ENCODE data around the gene THAP4. TPM values are rescaled to one million over a fixed set of nuclear protein-coding genes. Genes with fewer than 3 reads are reported as not detected.

Gene THAP4
- total RNA-seq, 1 donor from 2014 or later = 61.0 TPM

DNA sequence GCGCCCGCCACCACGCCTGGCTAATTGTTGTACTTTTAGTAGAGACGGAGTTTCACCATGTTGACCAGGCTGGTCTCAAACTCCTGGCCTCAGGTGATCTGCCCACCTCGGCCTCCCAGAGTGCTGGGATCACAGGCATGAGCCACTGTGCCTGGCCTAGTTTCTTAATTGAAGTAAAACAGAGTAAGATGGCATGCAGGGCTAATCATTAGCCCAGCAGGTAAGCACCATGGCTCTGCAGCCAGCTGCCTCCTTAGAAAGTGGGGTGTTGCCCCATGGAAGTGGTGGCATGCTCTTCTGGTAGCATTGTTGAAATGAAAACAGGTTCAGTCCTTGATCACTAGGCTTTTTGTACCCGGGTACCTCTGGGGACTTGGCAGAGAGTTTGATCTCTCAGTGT is 13.0 kb upstream of the THAP4 start:
- Mint-ChIP-seq H3K9me3 (ENCODE audit: low read depth) (no peaks in the 10 kb centered on the region), H3K36me3 (ENCODE audit: insufficient read depth) (peaks cover 4% of the 10 kb centered on the region), H3K4me1 (ENCODE audit: low read depth) (no peaks in the 10 kb centered on the region), H3K4me3 (ENCODE audit: low read depth) (no peak overlapping the region), H3K27me3 (no peaks in the 10 kb centered on the region), H3K27ac (no peak overlapping the region)
- TF ChIP-seq CTCF (IDR thresholded peaks at IDR 0.05; ENCODE audit: unreplicated experiment) = no peak
- no peak for DNase-seq (ENCODE audit: low spot score, unreplicated experiment)

DNA sequence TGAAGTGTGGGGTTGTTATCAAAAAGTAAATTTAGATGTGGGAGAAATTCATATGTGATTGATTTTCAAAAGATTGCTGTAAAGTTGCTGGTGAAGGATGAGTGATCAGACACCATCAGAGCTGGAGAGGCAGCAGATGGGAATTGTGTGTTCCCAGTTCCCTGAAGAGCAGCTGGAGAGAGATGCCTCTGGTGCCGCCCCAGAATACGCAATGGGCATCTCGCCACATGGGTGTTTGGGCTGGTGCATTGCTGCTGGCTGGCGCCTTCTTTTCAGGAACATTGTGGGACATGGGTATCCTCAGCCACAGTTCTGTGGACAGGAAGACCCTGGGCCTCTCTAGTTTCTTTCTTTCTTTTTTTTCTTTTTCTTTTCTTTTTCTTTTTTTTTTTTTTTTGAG is 12.4 kb upstream of the THAP4 start:
- DNase-seq (ENCODE audit: low spot score, unreplicated experiment) = no peak
- Mint-ChIP-seq H3K9me3 (ENCODE audit: low read depth) (no peaks in the 10 kb centered on the region), H3K4me1 (ENCODE audit: low read depth) (no peaks in the 10 kb centered on the region), H3K36me3 (ENCODE audit: insufficient read depth) (peaks cover 5% of the 10 kb centered on the region), H3K4me3 (ENCODE audit: low read depth) (no peak overlapping the region), H3K27me3 (no peaks in the 10 kb centered on the region), H3K27ac (no peak overlapping the region)
- TF ChIP-seq CTCF (IDR thresholded peaks at IDR 0.05; ENCODE audit: unreplicated experiment) = no peak

DNA sequence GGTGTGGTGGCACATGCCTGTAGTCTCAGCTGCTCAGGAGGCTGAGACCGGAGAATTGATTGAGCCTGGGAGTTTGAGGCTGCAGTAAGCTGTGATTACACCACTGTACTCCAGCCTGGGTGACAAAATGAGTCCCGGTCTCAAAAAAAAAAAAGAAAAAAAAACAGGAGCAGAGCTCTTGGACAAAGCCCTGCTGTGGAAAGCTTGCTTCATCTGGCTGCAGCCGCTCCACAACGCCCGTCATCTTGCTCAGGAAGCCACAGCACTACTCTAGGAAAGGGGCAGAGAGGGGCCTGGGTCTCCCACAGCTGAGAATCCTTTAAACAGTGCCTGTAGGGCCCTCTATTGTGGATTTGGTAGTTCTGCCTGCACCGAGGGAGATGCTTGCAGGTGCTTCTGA is 11.5 kb upstream of the THAP4 start:
- no peaks in the 10 kb centered on the region for H3K9me3 Mint-ChIP-seq (ENCODE audit: low read depth)
- no peaks in the 10 kb centered on the region for H3K4me1 Mint-ChIP-seq (ENCODE audit: low read depth)

GRCh38 chr2:241645915-241646645 is 9.1 kb upstream of the THAP4 start:
- no peak for TF ChIP-seq CTCF (IDR thresholded peaks at IDR 0.05; ENCODE audit: unreplicated experiment)
- Mint-ChIP-seq H3K4me3 (ENCODE audit: low read depth) (no peak overlapping the region), H3K4me1 (ENCODE audit: low read depth) (peaks cover 4% of the 10 kb centered on the region), H3K27me3 (no peaks in the 10 kb centered on the region), H3K9me3 (ENCODE audit: low read depth) (no peaks in the 10 kb centered on the region), H3K27ac (peak overlapping the region; percentile 88), H3K36me3 (ENCODE audit: insufficient read depth) (peaks cover 2% of the 10 kb centered on the region)
- DNase-seq (ENCODE audit: low spot score, unreplicated experiment) = no peak

More for the DNA sequence above, 11.5 kb upstream of the THAP4 start:
- no peak for DNase-seq (ENCODE audit: low spot score, unreplicated experiment)
- Mint-ChIP-seq H3K27me3 (no peaks in the 10 kb centered on the region), H3K36me3 (ENCODE audit: insufficient read depth) (peaks cover 5% of the 10 kb centered on the region), H3K4me3 (ENCODE audit: low read depth) (no peak overlapping the region), H3K27ac (no peak overlapping the region)
- TF ChIP-seq CTCF (IDR thresholded peaks at IDR 0.05; ENCODE audit: unreplicated experiment) = no peak

DNA sequence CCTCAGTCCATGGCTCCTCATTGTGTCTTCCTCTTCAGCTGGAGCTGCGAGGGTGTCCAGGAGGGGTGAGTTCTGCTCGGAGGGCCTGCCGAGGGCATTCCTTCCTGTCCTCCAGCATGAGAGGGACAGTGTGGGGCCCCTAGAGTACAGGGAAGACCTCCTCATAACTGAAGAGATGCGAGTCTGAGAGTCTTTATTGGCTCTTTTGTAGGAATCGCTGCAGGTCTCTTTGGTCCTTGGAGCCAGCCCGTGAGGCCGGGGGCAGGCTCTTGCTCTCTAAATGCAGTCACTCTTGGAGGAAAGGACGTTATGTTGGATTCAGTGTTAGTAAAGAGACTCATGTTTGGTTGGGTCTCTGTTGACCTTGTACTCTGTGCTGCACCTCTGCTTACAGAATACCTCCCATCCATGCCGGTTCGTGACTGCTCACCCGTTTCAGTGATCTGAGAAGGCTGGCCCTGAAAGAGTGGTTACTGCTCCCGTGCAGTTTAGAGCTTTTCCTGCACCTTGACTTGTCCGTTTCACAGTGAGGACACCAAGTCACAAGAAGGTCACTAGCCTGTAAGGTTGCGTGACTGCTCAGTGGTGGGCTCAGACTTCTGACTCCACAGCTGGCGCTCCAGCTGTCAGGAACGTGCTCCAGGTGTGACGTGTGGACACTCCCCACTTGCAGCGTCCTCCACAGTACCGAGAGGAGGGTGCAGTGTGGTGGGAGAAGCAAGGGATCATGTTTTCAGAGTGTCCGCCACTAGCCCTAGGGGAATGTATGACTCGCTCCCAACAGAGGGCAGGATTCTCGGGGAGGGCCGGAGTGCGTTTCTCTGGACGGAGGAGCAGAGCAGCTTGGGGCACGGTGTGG is 8.3 kb upstream of the THAP4 start:
- TF ChIP-seq CTCF (IDR thresholded peaks at IDR 0.05; ENCODE audit: unreplicated experiment) = no peak
- Mint-ChIP-seq H3K27me3 (no peaks in the 10 kb centered on the region), H3K4me3 (ENCODE audit: low read depth) (no peak overlapping the region), H3K27ac (peak overlapping the region; percentile 56), H3K9me3 (ENCODE audit: low read depth) (no peaks in the 10 kb centered on the region), H3K4me1 (ENCODE audit: low read depth) (peaks cover 9% of the 10 kb centered on the region), H3K36me3 (ENCODE audit: insufficient read depth) (peaks cover 2% of the 10 kb centered on the region)
- DNase-seq (ENCODE audit: low spot score, unreplicated experiment) = no peak
